ENCODE results near the gene YPEL2.

YPEL2 gene

GRCh38 chr17:59376506-59376905 is 45.1 kb downstream of the YPEL2 start:
- DNase-seq (ENCODE audit: low read depth) = no peak
- no peak overlapping the region for H3K4me3 ChIP-seq (ENCODE audit: control insufficient read depth, low read depth, low read length)
- TF ChIP-seq CTCF (IDR thresholded peaks at IDR 0.05; ENCODE audit: control insufficient read depth, insufficient read depth, low read depth, low read length, missing control alignments) = no peak

GRCh38 chr17:59377410-59377809 is 46.0 kb downstream of the YPEL2 start:
- no peak overlapping the region for H3K4me3 ChIP-seq (ENCODE audit: control insufficient read depth, low read depth, low read length)
- TF ChIP-seq CTCF (IDR thresholded peaks at IDR 0.05; ENCODE audit: control insufficient read depth, insufficient read depth, low read depth, low read length, missing control alignments) = no peak
- no peak for DNase-seq (ENCODE audit: low read depth)

GRCh38 chr17:59378675-59379074 is 47.2 kb downstream of the YPEL2 start:
- no peak for TF ChIP-seq CTCF (IDR thresholded peaks at IDR 0.05; ENCODE audit: control insufficient read depth, insufficient read depth, low read depth, low read length, missing control alignments)
- DNase-seq (ENCODE audit: low read depth) = peak; percentile 42
- no peak overlapping the region for H3K4me3 ChIP-seq (ENCODE audit: control insufficient read depth, low read depth, low read length)

GRCh38 chr17:59380474-59380873 is 49.0 kb downstream of the YPEL2 start:
- no peak for DNase-seq (ENCODE audit: low read depth)
- no peak for TF ChIP-seq CTCF (IDR thresholded peaks at IDR 0.05; ENCODE audit: control insufficient read depth, insufficient read depth, low read depth, low read length, missing control alignments)
- no peak overlapping the region for H3K4me3 ChIP-seq (ENCODE audit: control insufficient read depth, low read depth, low read length)

GRCh38 chr17:59381716-59382570 is 50.5 kb downstream of the YPEL2 start:
- no peak for DNase-seq (ENCODE audit: low read depth)
- TF ChIP-seq CTCF (IDR thresholded peaks at IDR 0.05; ENCODE audit: control insufficient read depth, insufficient read depth, low read depth, low read length, missing control alignments) = no peak
- H3K4me3 ChIP-seq (ENCODE audit: control insufficient read depth, low read depth, low read length) = no peak overlapping the region

- DNase-seq (ENCODE audit: low read depth) = no peak
- TF ChIP-seq CTCF (IDR thresholded peaks at IDR 0.05; ENCODE audit: control insufficient read depth, insufficient read depth, low read depth, low read length, missing control alignments) = no peak
- no peak overlapping the region for H3K4me3 ChIP-seq (ENCODE audit: control insufficient read depth, low read depth, low read length)
Measured at GRCh38 chr17:59383893-59384292, 52.4 kb downstream of the YPEL2 start.
